ENCODE results near the gene IGSF23. TPM values are rescaled to one million over a fixed set of nuclear protein-coding genes. Genes with fewer than 3 reads are reported as not detected.
"Not testable (repeated sequence)": the region's sequence is repeated elsewhere in the genome, so short reads cannot be mapped to it uniquely, and the experiment has no call there.

Gene IGSF23
- total RNA-seq, 4 donors from 2014 or later: 7.5 to 20.7 (median 11.0) TPM; not detected in 1

DNA sequence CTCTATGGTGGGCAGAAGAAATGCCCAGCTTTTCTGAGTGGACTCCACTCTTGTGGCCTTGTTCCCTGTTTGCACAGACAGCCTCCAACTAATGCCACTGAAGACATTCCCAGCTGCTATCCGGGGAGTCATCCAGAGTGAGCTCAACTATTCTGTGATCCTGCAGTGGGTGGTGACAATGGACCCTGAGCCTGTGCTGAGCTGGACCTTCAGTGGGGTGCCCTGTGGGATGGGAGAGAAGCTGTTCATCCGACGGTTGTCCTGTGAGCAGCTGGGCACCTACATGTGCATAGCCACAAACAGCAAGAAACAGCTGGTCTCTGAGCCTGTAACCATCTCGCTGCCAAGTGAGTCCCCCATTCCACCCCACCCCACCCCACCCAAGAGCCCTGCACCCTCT lies 10.3 kb downstream of the IGSF23 start:
- Histone ChIP-seq H3K27me3 (no peaks in the 10 kb centered on the region), H3K4me3 (no peak overlapping the region), H3K27ac (no peak overlapping the region), H3K9me3 (no peaks in the 10 kb centered on the region), H3K36me3 (peaks cover 0 to 3% (median 0%) of the 10 kb centered on the region in 3 donors), H3K4me1 (no peaks in the 10 kb centered on the region)
- TF ChIP-seq POLR2A (IDR thresholded peaks at IDR 0.05): no peak
- TF ChIP-seq, protein P1, sequence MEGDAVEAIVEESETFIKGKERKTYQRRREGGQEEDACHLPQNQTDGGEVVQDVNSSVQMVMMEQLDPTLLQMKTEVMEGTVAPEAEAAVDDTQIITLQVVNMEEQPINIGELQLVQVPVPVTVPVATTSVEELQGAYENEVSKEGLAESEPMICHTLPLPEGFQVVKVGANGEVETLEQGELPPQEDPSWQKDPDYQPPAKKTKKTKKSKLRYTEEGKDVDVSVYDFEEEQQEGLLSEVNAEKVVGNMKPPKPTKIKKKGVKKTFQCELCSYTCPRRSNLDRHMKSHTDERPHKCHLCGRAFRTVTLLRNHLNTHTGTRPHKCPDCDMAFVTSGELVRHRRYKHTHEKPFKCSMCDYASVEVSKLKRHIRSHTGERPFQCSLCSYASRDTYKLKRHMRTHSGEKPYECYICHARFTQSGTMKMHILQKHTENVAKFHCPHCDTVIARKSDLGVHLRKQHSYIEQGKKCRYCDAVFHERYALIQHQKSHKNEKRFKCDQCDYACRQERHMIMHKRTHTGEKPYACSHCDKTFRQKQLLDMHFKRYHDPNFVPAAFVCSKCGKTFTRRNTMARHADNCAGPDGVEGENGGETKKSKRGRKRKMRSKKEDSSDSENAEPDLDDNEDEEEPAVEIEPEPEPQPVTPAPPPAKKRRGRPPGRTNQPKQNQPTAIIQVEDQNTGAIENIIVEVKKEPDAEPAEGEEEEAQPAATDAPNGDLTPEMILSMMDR (IDR thresholded peaks at IDR 0.05): no peak
- peak in 1 of 3 donors; percentile 20 for DNase-seq

DNA sequence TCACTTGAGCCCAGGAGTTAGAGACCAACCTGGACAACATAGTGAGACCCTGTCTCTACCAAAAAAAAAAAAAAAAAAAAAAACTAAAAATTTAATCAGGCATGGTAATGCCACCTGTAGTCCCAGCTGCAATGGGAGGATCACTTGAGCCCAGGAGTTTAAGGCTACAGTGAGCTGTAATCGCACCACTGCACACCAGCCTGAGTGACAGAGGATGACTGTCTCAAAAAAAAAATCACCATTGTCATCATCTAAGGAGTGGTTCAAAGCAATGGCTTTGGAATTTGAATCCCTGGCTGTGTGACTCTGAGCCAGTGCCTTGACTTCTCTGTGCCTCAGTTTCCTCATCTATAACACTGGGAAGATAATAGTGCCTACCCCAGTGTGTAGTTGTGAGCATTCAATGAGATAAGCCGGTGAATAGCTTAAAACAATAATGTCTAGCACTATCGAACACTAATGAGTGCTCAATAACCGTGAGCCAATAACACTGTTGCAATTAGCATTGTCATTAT lies 11.5 kb downstream of the IGSF23 start:
- Histone ChIP-seq H3K4me3 (no peak overlapping the region), H3K9me3 (no peaks in the 10 kb centered on the region), H3K36me3 (peaks cover 0 to 7% (median 0%) of the 10 kb centered on the region in 3 donors), H3K4me1 (no peaks in the 10 kb centered on the region), H3K27me3 (no peaks in the 10 kb centered on the region), H3K27ac (no peak overlapping the region)
- DNase-seq: no peak
- TF ChIP-seq, protein P1 (IDR thresholded peaks at IDR 0.05): no peak
- no peak for TF ChIP-seq POLR2A (IDR thresholded peaks at IDR 0.05)

DNA sequence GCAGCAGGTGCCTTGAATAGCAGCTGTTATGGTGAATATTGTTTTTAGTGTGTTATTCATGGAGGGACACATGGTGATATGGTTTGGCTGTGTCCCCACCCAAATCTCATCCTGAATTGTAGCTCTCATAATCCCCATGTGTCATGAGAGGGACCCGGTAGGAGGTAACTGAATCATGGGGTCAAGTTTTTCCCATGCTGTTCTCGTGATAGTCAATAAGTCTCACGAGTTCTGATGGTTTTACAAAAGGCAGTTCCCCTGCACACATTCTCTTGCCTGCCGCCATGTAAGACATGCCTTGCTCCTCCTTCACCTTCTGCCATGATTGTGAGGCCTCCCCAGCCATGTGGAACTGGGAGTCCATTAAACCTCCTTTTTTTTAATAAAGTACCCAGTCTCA lies 12.3 kb downstream of the IGSF23 start:
- DNase-seq, H3K9me3 ChIP-seq, H3K27ac ChIP-seq, H3K4me3 ChIP-seq, H3K36me3 ChIP-seq, H3K4me1 ChIP-seq, H3K27me3 ChIP-seq: not testable (repeated sequence)

DNA sequence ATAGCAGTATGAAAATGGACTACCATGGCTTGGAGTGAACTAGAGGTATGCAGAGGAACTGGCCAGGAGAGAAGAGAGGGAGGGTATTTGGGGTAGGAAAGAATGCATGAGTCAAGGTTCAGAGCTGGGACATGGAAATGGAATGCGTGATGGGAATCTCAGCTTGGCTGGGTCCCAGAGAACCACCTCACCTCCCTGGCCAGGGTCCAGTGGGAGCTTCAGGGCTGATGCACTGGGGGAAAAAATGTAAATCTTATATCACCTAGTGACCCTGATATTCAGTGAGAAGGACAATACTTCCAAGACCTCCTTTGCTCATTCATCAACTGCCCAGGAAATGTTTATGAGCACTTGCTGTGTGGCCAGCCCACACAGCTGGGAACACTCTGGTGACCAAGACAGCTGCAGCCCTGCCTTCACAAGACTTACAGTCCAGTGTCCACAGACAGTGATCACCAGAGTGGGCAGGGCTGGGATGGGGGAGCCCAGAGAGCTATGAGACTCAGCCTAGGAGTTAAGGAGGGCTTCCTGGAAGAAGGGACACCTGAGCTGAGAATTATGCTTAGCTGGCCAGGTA lies 12.8 kb downstream of the IGSF23 start:
- TF ChIP-seq POLR2A (IDR thresholded peaks at IDR 0.05): no peak
- TF ChIP-seq, protein P1 (IDR thresholded peaks at IDR 0.05): no peak
- H3K27me3 ChIP-seq: no peaks in the 10 kb centered on the region
- peaks cover 0 to 7% (median 0%) of the 10 kb centered on the region in 3 donors for H3K36me3 ChIP-seq
- H3K4me1 ChIP-seq: no peaks in the 10 kb centered on the region
- no peak overlapping the region for H3K27ac ChIP-seq
- no peaks in the 10 kb centered on the region for H3K9me3 ChIP-seq
- H3K4me3 ChIP-seq: no peak overlapping the region
- no peak for DNase-seq

DNA sequence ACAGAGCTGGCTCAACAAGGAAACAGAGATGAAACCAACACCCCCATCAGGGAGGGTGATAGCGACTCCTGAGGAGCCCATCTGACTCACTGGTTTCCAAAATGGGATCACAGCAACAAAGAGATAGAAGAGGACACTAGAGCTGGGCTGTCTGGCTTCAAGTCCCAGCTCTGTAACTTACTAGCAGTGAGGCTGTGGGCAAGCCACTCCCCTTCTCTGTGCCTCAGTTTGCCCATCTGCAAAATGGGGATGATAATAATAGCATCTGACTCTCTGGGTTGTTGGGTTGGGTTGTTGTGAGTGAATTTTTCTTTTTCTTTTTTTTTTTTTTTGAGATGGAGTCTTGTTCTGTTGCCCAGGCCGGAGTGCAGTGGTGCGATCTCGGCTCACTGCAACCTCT lies 14.3 kb downstream of the IGSF23 start:
- Histone ChIP-seq H3K36me3 (peaks cover 0 to 7% (median 0%) of the 10 kb centered on the region in 3 donors), H3K9me3 (no peaks in the 10 kb centered on the region), H3K4me1 (no peaks in the 10 kb centered on the region), H3K27ac (no peak overlapping the region), H3K4me3 (no peak overlapping the region), H3K27me3 (no peaks in the 10 kb centered on the region)
- no peak for TF ChIP-seq POLR2A (IDR thresholded peaks at IDR 0.05)
- TF ChIP-seq, protein P1 (IDR thresholded peaks at IDR 0.05): no peak
- no peak for DNase-seq

DNA sequence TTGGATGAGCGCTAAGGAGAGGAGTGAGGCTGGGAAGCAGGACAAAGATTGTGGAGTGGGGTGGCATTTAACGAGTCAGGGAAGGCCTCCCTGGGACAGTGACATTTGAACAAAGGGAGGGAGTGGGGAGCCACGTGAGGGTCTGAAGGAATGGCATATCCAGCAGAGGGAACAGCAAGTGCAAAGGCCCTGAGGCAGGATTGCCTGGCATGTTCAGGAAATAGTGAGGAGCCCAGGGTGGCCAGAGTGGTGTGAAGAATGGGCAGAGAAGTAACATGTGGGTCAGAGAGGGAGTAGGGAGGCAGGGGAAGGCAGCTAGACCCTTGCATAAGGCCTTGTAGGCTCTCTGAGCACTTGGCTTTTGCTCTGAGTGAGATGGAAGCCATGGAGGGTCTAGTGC lies 15.4 kb downstream of the IGSF23 start:
- no peaks in the 10 kb centered on the region for H3K27me3 ChIP-seq
- H3K4me1 ChIP-seq: no peaks in the 10 kb centered on the region
- H3K27ac ChIP-seq: no peak overlapping the region
- TF ChIP-seq POLR2A (IDR thresholded peaks at IDR 0.05): no peak
- TF ChIP-seq, protein P1 (IDR thresholded peaks at IDR 0.05): no peak
- no peak overlapping the region for H3K4me3 ChIP-seq
- H3K9me3 ChIP-seq: no peaks in the 10 kb centered on the region
- DNase-seq: no peak
- peaks cover 0 to 7% (median 0%) of the 10 kb centered on the region in 3 donors for H3K36me3 ChIP-seq

DNA sequence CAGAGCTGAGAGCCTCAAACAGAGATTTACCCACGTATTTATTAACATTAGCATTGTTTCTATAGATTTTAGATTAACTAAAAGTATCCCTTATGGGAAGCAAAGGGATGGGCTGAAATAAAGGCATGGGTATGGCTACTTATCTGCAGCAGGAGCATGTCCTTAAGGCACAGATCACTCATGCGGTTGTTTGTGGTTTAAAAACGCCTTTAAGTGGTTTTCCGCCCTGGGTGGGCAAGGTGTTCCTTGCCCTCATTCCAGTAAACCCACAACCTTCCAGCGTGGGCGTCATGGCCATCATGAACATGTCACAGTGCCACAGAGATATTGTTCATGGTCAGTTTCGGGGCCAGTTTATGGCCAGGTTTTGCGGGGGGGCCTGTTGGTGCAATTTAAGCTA lies 18.2 kb downstream of the IGSF23 start:
- DNase-seq: not testable (repeated sequence)

DNA sequence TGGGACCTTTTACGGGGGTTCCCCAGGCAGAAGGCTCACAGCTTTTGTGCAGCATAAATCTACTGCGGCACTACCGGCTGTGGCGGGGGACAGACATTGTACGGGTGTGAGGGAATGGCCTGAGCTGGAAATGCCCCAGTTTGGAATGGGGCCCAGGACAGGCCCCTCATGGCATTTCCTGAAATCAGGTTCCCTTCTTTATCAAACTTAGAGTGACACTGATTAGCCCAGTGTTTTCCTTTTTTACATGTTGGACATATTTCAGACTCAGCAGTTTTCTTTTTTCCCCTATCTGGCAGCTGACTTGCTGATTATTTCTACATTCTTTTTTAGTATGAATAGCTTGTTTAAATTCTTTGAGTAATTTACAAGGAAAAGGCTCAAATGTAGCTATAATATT lies 20.7 kb downstream of the IGSF23 start:
- H3K36me3 ChIP-seq, DNase-seq, H3K27ac ChIP-seq, H3K27me3 ChIP-seq, H3K4me3 ChIP-seq, H3K9me3 ChIP-seq: not testable (repeated sequence)
- peaks cover 0 to 28% (median 0%) of the 10 kb centered on the region in 4 donors for H3K4me1 ChIP-seq

More for the DNA sequence above, 18.2 kb downstream of the IGSF23 start:
- not testable (repeated sequence) for H3K27me3 ChIP-seq, H3K36me3 ChIP-seq, H3K27ac ChIP-seq, H3K4me3 ChIP-seq, H3K9me3 ChIP-seq
- peaks cover 0 to 10% (median 0%) of the 10 kb centered on the region in 4 donors for H3K4me1 ChIP-seq

All from Peyer's patch (tissue), 4 donors.